HT-29 (cell line): Measurements from ENCODE around the gene DERL3. TPM values are rescaled to one million over a fixed set of nuclear protein-coding genes. Genes with fewer than 3 reads are reported as not detected.

Experiments
- DNase-seq: peaks from one replicate; pipeline ENCODE4 v3.0.0-alpha.2; 2015; ENCODE audit warnings: low spot score
- total RNA-seq: library from RNA; depleted of rRNA; stranded (reverse); fragments of >200 nt; shearing (Covaris generic); gene quantifications from 2 replicates; pipeline ENCODE4 v1.2.3, GENCODE V29; 2014

The DERL3 gene
- total RNA-seq, 1 experiment from 2014 or later: 0.79 TPM

- DNase-seq: no peak
These were observed 35.6 kb downstream of the DERL3 start for GRCh38 chr22:23803001-23803819.

GRCh38 chr22:23801886-23802377, 36.9 kb downstream of the DERL3 start:
- DNase-seq: no peak

- DNase-seq: no peak
These were observed 37.5 kb downstream of the DERL3 start for GRCh38 chr22:23801238-23801821.

- DNase-seq: no peak
These were observed 38.2 kb downstream of the DERL3 start for GRCh38 chr22:23800297-23801237.

GRCh38 chr22:23796461-23796860, 42.3 kb downstream of the DERL3 start:
- no peak for DNase-seq

- DNase-seq: no peak
These were observed 45.5 kb downstream of the DERL3 start for GRCh38 chr22:23793326-23793725.

GRCh38 chr22:23791738-23792645, 46.8 kb downstream of the DERL3 start:
- DNase-seq: no peak

GRCh38 chr22:23790819-23791737, 47.7 kb downstream of the DERL3 start:
- DNase-seq: no peak

- no peak for DNase-seq
These were observed 49.2 kb downstream of the DERL3 start for GRCh38 chr22:23789638-23790037.

- no peak for DNase-seq
These were observed 49.7 kb downstream of the DERL3 start for GRCh38 chr22:23789121-23789520.

- DNase-seq: no peak
These were observed 50.9 kb downstream of the DERL3 start for GRCh38 chr22:23787910-23788309.

GRCh38 chr22:23787600-23787896, 51.3 kb downstream of the DERL3 start:
- no peak for DNase-seq

- peak; percentile 85 for DNase-seq
These were observed 51.8 kb downstream of the DERL3 start, which contains the start of gene SMARCB1 for GRCh38 chr22:23786752-23787599. TSS of gene SMARCB1 (plus strand) at chr22:23786966. CDS start at chr22:23787170, 204 bp downstream.

- DNase-seq: no peak
These were observed 52.5 kb downstream of the DERL3 start for GRCh38 chr22:23786261-23786710.
